Testis (tissue), 2 donors: ENCODE results near the gene SOWAHB.

Experiments
- CTCF ChIP-seq, 3 experiments: fragments of 450-650 bp in 2 of 3; fragments of 200-600 bp in 1 of 3; sonication (generic) in 1 of 3; IDR thresholded peaks; one replicate each; pipeline ENCODE4 v1.5.1; 2016 to 2019; ENCODE audit warnings: antibody characterized with exemption in 3 of 3, mild to moderate bottlenecking in 2 of 3, moderate library complexity in 1 of 3
- POLR2A ChIP-seq: fragments of 450-650 bp; IDR thresholded peaks from one replicate; pipeline ENCODE4 v1.6.1; 2017; ENCODE audit warnings: antibody characterized with exemption, mild to moderate bottlenecking, moderate library complexity

- TF ChIP-seq CTCF (IDR thresholded peaks at IDR 0.05) = no peak
- TF ChIP-seq POLR2A = no peak
Measured at GRCh38 chr4:76902233-76902890, 4.4 kb upstream of the SOWAHB start.
